Measurements from ENCODE around the gene RCC2.
"Not testable (repeated sequence)": the region's sequence is repeated elsewhere in the genome, so short reads cannot be mapped to it uniquely, and the experiment has no call there.

Gene RCC2

DNA sequence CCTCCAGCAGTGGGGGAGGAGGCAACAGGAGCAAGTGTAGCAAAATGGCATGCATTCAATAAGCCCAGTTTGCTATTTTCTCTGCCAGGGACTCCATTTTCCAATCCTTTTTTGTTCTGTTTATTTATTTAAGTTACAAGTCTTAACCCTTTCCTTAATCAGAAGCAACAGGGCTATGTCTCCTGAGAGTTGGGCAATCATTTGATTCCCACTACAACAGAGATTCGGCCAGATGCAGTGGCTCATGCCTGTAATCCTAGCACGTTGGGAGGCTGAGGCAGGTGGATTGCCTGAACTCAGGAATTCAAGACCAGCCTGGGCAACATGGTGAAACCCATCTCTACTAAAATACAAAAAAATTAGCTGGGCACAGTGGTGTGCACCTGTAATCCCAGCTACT is 25.5 kb downstream of the RCC2 start:
- no peak for DNase-seq

DNA sequence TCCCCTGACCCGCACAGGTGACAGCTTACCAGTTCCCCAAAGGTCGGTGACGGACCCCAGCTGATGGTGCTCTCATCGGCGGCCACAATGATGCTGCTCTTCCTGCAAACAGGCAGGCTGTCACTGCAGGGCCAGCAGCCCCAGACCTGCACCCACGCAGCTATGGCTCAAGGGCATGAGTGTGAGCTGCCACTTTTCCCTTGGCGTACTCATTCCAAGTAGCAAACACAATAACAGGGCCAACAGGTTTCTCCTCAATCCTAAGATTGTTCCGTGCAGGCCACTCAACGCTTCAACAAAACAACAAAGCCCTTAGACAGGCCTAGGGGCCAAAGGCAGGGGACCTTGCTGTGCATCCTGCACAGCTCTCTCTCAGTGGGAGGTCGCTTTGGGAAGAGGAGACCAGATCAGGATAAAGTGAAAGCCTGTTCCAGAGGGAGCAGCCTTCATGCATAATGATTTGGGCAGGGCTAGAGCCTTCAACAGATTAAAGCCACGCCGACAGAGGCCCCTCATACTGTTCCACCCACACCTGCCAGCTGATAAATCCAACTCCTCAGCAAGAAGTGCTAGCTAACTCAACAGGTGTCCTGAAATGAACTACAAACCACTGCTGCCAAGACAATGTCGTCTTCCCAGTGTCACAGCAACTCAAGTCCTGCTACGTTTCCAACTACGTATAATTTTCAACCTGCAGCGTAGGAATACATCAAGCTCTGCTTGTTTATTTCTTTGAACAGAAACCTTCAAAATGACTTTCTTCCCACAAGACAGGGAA is 27.2 kb downstream of the RCC2 start:
- no peak for DNase-seq

DNA sequence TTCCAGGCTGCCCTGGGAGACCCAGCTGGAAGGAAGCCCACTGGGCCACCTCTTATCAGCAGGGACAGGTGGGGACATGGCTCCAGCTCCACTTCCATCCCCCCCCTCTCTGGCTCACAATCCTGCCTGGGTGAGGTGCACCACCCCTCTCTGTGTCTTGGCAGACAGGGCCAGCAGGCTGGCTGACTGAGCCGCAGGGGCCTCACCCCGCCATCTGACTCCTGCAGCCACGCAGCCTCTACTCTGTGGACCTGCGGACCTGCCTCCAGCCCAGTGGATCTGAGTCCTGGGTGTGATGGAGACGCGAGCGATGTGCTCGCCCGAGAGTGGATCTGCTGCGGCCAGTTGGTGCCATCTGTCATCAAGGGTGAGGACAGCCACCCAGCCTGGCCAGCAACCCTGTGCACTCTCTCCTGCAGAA is 30.1 kb downstream of the RCC2 start:
- no peak for DNase-seq

DNA sequence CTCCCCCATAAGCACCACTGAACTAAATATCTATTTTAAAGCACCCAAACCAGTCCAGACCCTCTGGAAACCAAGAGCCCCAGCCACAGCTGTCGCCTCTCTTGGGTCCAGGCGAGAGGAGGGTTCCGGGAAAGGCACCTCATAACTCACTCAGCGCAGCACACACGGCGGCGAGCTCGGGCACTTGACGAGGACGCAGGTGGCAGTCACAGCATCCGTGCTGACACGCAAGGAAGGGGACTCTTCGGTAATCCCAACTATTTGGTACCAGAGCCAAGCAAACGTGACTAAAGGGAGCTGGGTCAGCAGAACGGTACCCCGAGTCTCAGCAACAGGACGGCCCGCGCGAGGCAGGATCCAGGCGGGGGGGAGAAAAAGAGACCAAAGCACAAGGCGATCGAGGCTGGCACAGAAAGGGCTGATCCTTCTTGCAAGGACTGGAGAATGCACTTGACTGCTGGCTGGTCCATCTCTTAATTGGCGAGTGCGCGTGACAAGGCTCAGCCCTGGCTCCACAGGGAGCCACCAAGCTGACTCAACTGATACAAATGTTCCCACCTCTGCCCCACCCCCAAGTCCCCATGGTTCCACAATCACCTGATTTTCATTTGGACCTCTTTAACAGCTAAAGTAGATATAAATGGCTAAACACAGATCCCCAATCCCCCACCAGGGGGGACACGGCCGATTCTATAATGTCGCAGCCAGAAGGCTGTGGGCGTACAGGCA is 31.5 kb downstream of the RCC2 start:
- not testable (repeated sequence) for DNase-seq

DNA sequence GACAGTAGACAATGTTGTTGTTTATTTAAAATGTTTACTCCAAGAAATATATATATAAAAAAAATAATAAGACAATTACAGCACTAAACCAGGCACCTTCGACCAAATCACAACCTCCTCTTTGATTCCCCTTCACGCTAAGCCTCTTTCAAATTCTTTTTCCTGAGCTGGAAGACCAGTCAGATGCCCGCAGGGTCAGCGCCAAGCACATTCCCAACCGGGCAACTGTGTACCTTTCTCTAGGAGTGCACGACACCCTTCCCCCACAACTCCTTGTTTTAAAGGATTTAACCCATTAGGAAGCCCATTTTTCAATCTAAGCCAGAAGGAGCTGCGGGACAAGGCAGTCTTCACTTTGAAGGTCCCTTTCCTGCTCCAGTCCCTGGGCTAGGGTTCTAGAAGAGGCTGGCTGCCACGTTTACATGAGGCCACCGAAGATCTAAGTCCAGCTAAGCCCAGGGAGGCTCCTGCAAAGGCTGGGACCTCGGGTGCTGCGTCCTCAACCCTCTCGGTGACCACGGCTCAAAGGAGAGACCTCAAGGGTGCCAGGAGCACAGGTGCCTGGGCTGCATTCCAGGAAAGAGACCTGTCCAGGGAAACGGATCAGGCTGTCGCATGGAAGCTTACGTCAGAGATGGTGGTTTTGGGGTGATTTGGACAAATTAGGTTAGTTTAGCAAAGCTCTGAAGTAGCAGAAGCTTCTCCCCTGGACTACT is 32.6 kb downstream of the RCC2 start:
- DNase-seq = not testable (repeated sequence)

DNA sequence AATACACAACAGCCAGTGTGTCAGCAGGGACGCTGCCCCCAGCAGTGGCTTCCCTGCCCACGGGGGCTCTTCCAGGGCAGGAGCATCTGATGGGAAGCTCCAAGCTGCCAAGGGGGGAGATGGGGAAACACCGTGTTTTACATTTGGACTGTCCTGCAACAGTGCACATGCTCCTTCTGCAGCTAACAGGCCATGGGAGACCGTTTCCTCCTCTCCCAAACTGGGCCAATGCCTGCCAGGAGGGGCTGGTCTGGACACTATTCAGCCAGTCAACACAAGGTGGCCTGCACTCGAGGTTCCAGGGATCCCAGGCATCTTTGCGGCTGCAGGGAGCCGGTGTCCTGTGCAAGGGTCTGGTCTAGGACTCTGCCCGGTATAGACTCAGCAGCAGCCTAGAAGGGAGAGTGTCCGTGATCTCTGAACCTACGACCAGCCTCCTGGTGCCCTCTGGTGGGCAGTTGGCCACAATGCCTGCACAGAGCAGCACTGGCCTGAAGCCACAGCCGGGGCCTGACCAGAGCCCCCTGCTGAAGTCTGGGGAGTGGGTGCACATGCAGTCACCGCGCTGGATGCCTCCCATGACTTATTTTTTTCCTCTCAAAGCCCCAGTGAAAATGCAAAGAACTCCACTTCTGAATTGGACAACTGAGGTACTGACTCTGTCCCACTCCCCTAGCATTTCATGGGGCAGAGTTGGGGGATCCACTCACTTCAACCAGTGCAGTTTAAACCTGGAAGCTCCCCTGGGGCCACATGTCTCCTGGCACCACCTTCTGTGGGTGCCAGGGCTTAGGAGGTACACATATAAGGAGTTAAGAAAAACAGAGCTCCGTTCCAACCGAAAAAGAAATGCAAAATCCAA is 33.3 kb downstream of the RCC2 start:
- no peak for DNase-seq

DNA sequence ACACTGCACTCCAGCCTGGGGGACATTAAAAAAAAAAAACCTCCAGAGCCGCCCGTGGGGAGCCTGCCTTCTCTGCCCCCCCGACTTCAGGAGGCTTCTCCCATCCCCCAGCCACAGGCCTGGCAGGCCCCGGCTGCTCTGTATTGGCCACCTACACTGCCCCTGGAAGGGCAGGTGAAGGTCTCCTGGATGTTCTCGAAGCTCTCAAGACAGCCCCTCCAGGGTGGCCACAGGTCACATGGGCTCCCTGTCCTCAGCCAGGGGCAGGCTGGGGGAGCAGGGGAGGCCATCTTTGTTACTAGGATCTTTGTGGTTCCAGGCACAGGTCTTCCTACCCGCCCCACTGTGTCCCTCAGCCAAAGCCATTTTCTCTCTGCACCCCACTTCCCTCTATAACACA is 34.7 kb downstream of the RCC2 start:
- no peak for DNase-seq

DNA sequence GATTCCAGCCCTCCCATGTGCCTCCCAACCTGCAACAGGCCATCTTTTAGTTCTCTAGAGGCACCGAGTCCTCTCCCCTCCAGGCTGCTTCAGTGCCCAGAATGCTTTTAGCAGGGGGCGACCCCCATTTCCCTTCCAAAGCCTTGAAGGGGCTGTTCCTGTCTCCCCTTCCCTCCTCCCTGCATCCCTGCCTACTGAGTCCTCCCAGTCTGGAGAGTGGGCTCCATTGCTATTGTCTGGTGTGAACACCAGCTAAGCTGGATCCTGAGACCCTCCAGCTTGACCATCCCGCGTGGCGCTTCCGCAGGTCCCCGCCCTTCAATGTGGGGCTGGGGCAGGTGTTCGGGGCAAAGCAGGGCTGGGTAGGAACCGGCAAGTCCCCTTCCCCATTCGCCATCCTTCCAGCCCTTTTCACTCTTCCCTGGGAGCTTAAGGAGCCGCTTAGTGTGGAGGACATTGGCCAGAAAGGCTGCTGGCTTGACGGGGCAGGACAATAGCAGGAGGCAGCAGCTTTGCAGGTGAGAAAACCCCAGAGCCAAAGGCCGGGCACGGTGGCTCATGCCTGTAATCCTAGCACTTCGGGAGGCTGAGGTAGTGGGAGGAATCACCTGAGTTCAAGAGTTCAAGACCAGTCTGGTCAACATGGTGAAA is 35.3 kb downstream of the RCC2 start:
- no peak for DNase-seq

DNA sequence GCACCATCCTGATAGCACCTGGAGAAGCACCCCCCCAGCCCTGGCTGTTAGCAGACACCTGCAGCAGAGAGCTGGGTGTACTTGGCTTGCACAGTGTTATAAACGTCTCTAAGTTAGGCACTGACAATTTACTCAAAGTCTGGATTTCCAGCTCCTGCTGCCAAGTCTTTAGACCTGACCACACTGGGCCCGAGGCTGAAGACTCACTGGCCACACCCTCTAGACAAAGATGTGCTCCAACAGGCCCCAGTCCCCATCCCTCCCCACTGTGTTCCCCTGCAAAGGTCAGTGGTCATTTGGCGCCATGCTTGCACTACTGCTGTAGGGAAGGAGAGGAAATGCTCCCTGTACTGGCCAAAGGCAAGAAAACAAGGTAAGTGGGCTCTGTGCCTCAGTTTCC is 36.4 kb downstream of the RCC2 start:
- no peak for DNase-seq

DNA sequence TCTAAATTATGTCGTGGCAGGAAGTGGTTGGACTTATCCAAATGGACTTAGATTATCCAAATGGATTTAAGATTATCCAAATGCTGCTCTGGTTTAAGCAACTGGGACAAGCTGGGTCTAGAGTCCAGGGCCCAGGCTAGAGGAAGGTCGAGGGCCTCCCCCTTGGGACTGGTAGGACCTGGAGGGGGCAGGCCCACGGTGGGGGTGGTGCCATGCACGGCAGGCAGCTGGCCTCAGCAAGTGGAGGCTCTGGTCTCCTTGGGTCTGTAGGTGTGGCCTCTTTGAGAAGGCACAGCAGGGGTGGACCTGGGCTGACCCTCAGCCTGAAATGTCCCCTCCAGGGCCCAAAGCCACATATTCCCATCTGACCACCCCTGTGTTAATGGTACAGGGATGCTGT is 37.6 kb downstream of the RCC2 start:
- no peak for DNase-seq

DNA sequence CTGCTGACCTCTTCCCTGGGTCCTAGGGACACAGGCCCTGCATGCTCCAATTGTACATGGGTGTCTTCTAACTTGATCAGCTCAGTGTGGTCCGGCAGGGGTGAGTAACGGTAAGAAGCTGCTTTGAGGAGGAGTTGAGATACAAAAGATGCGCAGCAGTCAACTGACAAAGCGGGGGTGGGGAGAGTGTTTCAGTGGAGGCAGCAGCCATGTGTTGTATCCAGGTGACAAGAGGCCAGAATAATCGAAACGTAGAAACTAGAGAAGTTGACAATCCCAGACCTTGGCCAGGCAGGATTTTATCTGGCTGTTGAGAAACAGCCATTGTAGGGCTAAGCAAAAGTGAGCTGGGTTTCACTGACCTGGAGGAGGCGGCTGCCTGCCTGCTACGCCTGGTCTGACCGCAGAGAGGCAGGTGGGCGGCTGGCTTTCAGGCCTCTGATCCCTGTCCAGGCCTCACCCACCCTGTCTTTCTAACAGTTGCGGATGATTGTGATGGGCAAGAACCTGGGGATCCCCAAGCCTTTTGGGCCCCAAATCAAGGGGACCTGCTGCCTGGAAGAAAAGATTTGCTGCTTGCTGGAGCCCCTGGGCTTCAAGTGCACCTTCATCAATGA is 38.6 kb downstream of the RCC2 start:
- DNase-seq = no peak

DNA sequence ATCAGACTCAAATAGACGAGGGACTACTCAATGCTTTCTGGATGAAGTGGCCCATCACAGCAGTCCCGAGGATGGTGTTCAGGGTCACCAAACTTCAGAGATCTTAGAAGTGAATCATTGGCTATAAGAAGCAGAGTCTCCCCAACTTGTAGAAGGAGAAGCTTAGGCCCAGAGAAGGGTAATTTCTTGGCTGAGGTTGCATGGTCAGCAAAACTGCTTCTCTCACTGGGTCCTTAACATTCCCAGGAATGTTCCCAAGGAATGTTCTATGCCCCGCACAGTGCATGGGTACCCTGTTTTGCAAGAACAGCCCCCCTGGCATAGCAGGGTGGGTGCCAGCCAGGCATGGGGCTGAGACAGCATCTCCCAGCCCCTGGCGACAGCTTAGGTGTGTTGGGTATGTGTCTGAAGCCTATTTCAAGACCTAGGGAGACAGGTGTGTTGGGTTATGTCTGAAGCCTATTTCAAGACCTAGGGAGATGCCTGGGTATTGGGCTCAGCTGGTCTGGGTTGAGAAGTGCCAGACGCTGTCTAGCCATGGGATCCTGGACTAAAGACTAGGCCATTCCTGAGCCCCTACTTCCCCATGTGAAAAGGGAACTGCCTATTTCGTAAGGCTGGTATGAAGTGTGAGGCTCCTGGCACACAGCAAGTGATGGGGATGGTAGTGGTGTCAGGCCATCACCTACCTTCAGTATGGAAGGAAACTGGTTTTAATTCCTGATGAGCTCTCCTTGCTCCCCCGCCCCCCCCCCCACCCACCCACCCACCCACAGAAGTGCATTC is 41.4 kb downstream of the RCC2 start:
- DNase-seq = no peak

DNA sequence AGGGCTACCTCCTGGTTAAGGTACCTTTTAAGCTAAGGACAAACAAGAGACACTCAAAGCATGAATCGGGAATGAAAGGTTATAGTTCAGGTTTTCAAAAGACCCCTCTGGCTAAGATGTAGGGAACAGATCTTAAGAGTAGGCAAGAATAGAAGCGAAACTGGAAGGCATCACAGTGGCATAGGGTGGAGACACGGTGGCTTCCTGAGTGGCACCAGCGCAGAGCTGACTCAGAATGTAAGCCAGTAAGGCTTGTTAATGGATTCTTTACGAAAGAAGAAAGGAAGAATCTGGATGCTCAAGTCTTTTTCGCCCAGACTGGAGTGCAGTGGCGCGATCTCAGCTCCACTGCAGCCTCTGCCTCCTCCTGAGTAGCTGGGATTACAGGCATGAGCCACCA is 46.2 kb downstream of the RCC2 start:
- no peak for DNase-seq

DNA sequence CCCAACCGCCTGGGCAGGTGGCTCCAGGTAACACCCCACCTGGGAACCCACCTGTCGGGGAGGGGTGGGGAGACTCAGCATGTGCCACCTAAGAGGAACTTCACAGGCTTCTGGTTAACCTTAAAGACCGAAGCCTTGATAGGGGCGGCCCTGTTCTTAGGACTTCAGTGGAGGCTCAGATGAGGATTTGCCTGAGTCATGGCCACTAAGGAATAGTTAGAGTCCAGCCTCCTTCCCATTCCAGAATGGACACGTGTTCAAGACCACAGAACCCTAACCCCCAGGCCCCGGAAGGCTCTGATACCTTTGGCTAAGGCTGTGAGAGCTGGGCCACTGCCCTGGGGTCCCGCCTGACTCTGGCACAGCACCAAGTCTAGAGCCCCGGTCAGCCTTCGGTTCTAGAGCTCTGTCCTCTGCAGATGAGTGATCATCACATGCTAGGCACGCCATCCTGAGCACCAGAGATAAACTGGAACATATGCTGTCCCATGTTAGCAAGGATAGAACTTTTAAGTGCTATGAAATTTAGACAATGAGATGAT is 47.2 kb downstream of the RCC2 start:
- no peak for DNase-seq

DNA sequence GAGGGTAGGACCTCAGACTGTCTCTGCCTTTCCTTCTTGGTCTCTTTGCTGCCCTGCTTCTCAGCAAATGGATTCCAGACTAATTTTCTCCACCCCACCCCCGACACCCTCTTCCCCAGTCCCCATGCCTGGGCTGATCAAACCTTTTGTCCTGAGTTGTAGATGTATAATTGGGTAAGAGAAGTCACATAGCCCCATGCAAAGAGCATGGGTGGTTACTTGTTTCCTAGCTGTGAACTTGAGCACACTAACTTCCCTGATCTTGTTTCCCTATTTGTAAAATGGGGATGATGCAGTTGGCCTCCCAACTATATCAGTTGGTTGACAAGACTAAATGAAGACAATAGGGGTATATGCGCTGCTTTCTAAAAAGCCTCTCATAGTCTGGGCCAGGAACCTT is 58.3 kb downstream of the RCC2 start:
- DNase-seq = no peak

DNA sequence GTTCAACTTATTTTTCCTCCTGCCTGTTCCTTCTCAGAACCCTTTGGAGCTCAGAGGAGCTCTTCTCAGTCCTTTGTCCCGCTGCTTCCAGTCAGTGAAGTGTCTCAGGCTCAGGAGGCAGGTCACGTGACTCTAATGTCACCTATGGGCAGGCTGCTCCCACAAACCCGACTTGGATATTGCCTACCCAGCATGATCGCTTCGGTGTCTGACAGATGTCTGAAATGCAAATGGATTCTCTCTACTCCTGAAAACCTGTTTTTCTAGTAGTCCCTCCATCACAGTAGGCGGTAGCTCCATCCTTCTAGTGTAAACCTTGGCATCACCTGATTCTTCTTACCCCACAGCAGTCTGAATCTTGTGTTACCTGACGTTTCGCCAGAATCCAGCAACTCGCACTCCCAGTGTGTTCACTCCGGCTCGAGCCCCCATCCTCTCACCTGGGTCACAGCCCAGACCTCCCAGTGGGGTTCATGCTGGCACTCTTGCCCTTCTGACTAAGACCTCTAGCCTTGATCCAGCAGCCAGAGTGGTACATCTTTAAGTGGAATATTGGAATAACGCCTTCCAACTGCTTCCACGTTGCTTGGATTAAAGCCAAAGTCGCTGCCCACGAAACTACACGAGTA is 62.0 kb downstream of the RCC2 start:
- no peak for DNase-seq

DNA sequence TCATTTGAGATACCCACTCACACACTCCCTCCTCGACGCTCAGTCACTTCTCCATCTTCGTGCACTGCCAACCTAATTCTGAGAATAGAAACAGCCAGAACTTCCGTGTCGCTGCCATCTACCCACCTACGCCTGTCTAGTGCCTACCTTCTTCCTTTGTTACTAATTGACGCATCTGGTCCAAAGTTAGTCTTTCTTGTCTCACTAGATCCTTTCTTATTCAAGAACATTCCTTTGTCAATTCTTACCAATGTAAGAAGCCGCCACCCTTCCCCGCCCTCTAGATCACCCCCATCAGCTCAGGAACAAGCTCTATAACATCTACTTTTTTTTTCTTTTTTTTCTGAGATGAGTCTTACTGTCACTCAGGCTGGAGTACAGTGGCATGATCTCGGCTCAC is 63.8 kb downstream of the RCC2 start:
- no peak for DNase-seq

DNA sequence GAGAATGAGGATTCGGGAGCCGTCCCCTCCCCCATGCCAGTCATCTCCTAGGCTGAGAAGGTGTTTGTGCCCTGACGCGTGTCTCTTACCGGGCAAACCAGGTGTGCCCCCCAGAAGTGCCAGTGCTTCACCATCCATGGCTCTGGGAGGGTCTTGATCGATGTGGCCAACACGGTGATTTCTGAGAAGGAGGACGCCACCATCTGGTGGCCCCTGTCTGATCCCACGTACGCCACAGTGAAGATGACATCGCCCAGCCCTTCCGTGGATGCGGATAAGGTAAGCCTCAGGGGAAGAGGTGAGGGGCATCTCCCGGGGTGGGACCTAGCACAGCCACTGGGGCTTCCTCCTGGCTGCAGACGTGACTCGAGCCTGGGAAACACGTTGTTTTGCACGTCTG is 66.5 kb downstream of the RCC2 start:
- no peak for DNase-seq

DNA sequence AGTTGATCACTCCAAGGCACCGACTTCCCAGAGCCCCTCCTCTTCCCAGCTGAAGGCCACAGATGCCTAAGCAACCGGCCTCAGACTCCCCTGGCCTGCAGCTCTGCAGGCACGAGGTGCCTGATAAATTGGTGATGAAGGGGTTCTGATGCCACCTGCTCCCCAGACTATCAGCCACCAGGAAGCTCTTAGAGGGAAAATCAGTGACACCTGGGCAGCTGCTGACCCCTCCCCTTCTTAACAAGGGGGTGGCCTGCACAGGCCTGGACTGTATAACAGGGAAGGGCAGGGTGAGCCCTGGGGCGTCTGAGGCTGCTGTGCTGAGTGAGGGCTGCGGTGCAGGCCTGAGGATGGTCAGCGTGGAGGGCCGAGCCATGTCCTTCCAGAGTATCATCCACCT is 67.6 kb downstream of the RCC2 start, which contains the start of gene PADI6:
Gene PADI6 (plus strand): TSS at position 301 of the 400 bp plus-strand sequence. CDS start 50 bp downstream, at position 351.
- no peak for DNase-seq

DNA sequence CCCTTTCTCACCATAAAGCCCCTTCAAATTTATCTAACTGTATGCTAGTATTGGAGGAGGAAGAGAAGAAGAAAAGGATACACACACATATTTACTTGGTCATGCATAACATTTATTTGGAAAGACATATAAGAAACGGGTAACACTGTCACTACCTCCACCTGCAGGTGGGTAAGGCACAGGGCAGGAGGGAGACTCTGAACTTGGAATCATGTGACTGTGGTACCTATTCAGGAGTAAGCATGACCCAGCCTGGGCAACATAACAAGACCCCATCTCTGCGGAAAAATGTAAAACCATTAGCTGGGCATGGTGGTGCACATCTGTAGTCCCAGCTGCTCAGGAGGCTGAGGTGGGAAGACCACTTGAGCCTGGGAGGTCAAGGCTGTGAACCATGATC is 68.9 kb downstream of the RCC2 start:
- no peak for DNase-seq
